WI38 (cell line): ENCODE results near the gene KCNAB1.
"Not testable (repeated sequence)": the region's sequence is repeated elsewhere in the genome, so short reads cannot be mapped to it uniquely, and the experiment has no call there.

ENCODE experiments used
- H3K4me3 ChIP-seq: 2 replicates; pipeline ENCODE4 v1.5.1; 2011; ENCODE audit warnings: low read depth, mild to moderate bottlenecking, control low read depth, low read length
- CTCF ChIP-seq: IDR thresholded peaks from 2 replicates; pipeline ENCODE4 v1.5.1; 2012; ENCODE audit warnings: low read depth, mild to moderate bottlenecking, control low read depth, low read length

Gene KCNAB1

GRCh38 chr3:156131241-156131640 lies 10.9 kb downstream of the KCNAB1 start:
- H3K4me3 ChIP-seq = no peak overlapping the region
- no peak for TF ChIP-seq CTCF

GRCh38 chr3:156131799-156132198 lies 11.4 kb downstream of the KCNAB1 start:
- H3K4me3 ChIP-seq = no peak overlapping the region
- TF ChIP-seq CTCF = no peak

- no peak overlapping the region for H3K4me3 ChIP-seq
- no peak for TF ChIP-seq CTCF
Observed at GRCh38 chr3:156132313-156132712, 11.9 kb downstream of the KCNAB1 start.

- no peak overlapping the region for H3K4me3 ChIP-seq
- no peak for TF ChIP-seq CTCF
Observed at GRCh38 chr3:156133076-156133475, 12.7 kb downstream of the KCNAB1 start.

- no peak overlapping the region for H3K4me3 ChIP-seq
- no peak for TF ChIP-seq CTCF
Observed at GRCh38 chr3:156135921-156136638, 15.7 kb downstream of the KCNAB1 start.

- not testable (repeated sequence) for H3K4me3 ChIP-seq
Observed at GRCh38 chr3:156137397-156137796, 17.0 kb downstream of the KCNAB1 start.

- H3K4me3 ChIP-seq = no peak overlapping the region
- no peak for TF ChIP-seq CTCF
Observed at GRCh38 chr3:156140001-156140595, 19.7 kb downstream of the KCNAB1 start.
